Measurements from ENCODE around the gene ZNF26. TPM values are rescaled to one million over a fixed set of nuclear protein-coding genes. Genes with fewer than 3 reads are reported as not detected.
A peak's percentile ranks its signal among the peaks of the same experiment; 100 is the strongest.
"Not testable (repeated sequence)": the region's sequence is repeated elsewhere in the genome, so short reads cannot be mapped to it uniquely, and the experiment has no call there.

The ZNF26 gene
- total and polyA plus RNA-seq, 2 of the 8 experiments (the other 6 are each of a cell fraction or from before 2014, with no cell fraction given), result 5.8 to 8.4 TPM

DNA sequence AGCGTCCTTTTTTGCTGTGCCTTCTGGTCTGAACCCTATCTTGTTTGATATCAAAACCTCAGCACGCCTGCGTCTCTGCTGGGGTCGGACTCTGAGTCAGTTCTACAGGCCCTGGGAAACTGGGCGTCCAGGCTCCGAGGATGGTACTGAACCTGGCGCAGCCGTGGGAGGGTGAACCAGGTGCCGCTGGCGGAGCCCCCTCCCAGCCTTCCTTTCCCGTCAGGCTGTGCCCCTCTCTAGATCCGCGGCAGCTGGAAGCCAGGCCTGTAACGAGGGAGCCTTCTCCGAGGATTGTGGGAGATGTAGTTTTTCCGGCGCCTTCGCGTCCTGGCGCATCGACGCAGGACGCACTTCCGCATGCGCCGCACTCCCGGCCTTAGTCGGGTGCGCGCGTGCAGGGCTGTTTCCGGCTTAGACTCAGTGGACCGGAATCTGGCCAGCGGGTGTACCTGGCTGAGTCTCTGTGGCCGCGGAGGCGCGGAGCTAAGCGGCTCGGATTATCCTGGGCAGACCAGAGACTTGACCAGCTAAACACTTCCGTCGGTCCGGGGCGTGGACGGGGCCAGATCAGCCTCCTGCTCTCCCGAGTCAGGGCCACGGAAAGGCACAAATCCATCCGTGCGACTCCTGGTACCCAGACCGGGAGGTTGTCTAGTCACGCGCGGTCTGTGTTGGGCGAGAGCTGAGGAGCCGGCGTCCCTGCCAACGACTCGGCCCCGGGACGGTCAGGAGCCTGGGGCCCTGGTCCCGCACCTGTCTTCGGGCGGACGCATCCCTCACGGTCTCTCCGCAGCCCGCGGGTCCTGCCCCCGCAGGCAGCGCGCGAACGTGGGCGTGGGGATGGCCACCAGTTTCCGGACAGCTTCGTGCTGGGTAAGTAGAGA lies at the start of gene ZNF26 (continued):
- peak; percentile 89 to 98 for TF ChIP-seq SIN3A (conservative IDR thresholded peaks at IDR 0.05 in 1 of 2, IDR thresholded peaks at IDR 0.05 in 1 of 2; ENCODE audit: low read depth in 1 of 2, low read length in 2 of 2)
- TF ChIP-seq KDM5A (IDR thresholded peaks at IDR 0.05; ENCODE audit: low read length), result no peak
- TF ChIP-seq CBX5 (IDR thresholded peaks at IDR 0.05; ENCODE audit: low read depth, low read length), result no peak

DNA sequence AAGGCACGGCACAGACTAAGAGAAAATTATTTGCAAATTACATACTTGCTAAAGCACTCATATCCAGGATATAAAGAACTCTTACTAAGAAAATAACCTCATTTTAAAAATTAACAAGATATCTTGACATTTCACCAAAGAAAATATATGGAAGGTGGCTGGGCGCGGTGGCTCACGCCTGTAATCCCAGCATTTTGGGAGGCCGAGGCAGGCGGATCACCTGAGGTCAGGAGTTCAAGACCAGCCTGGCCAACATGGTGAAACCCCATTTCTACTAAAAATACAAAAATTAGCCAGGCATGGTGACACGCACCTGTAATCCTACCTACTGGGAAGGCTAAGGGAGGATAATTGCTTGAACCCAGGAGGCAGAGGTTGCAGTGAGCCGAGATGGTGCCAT lies 49.2 kb upstream of the ZNF26 start:
- H3K79me1 ChIP-seq (ENCODE audit: low read depth, low read length); H2BK20ac ChIP-seq (ENCODE audit: low read length); H4K5ac ChIP-seq (ENCODE audit: insufficient read length, low read depth, low read length); H3K27me3 ChIP-seq (replicated peaks in 1 of 4; ENCODE audit: control insufficient read depth in 3 of 4, extremely low read depth in 1 of 4, insufficient read depth in 3 of 4, low read length in 3 of 4); DNase-seq (ENCODE audit: low read depth in 1 of 2, low spot score in 2 of 2); H3K56ac ChIP-seq (replicated peaks; ENCODE audit: insufficient read length, low read depth, low read length); H2BK120ac ChIP-seq (replicated peaks; ENCODE audit: low read depth, low read length); H3K4me3 ChIP-seq (ENCODE audit: extremely low read depth in 1 of 4, insufficient read depth in 2 of 4, low read depth in 3 of 4, low read length in 4 of 4); H2BK15ac ChIP-seq (ENCODE audit: low read length); H3K23me2 ChIP-seq (ENCODE audit: low read depth, low read length); H4K8ac ChIP-seq (ENCODE audit: extremely low read depth, insufficient read depth, low read length); H3K18ac ChIP-seq (ENCODE audit: extremely low read depth, low read length); H3K79me2 ChIP-seq (ENCODE audit: control insufficient read depth in 1 of 2, insufficient read depth in 2 of 2, low read length in 2 of 2); H3K4ac ChIP-seq (replicated peaks; ENCODE audit: insufficient read length, low read depth, low read length); H3K4me2 ChIP-seq (ENCODE audit: insufficient read depth in 1 of 2, low read depth in 2 of 2, low read length in 2 of 2); CTCF ChIA-PET (ENCODE audit: partially characterized antibody); H2BK5ac ChIP-seq (ENCODE audit: low read depth, low read length); POLR2A ChIA-PET (ENCODE audit: partially characterized antibody); H2BK12ac ChIP-seq (ENCODE audit: low read depth, low read length); H3K14ac ChIP-seq (ENCODE audit: insufficient read length); H2AFZ ChIP-seq (ENCODE audit: low read length); FAIRE-seq; H3K9ac ChIP-seq (replicated peaks in 1 of 4; ENCODE audit: extremely low read depth in 1 of 4, low read depth in 3 of 4, low read length in 3 of 4); H3K23ac ChIP-seq (ENCODE audit: insufficient read length); H3K4me1 ChIP-seq (replicated peaks in 1 of 4; ENCODE audit: control insufficient read depth in 3 of 4, insufficient read depth in 4 of 4, low read length in 3 of 4); H4K20me1 ChIP-seq (replicated peaks in 1 of 2; ENCODE audit: control insufficient read depth in 1 of 2, insufficient read depth in 2 of 2, low read length in 2 of 2); H2AK5ac ChIP-seq (ENCODE audit: low read depth, low read length); H3K27ac ChIP-seq (ENCODE audit: low read depth, low read length); H4K91ac ChIP-seq (replicated peaks; ENCODE audit: insufficient read length, low read length): not testable (repeated sequence)
- H3K36me3 ChIP-seq (ENCODE audit: control insufficient read depth in 2 of 4, insufficient read depth in 4 of 4, low read length in 3 of 4), result peaks cover 0 to 19% (median 9%) of the 10 kb centered on the region in 4 experiments; a peak in 6 of 8 replicates
- 89% methylated on average over 8 of the region's 8 CpGs; no CpG with 5 or more reads in 1 of the 2 experiments for WGBS, 2 experiments (ENCODE audit: extremely low coverage in 1 of 2, insufficient coverage in 1 of 2, insufficient read length in 1 of 2, insufficient replicate concordance in 2 of 2, low coverage in 1 of 2, low lambda C conversion rate in 2 of 2, missing lambda C conversion rate in 1 of 2)
- peaks cover 42 to 61% of the 10 kb centered on the region in 2 experiments for H3K9me3 ChIP-seq (ENCODE audit: insufficient read depth in 2 of 2, low read depth in 1 of 2, low read length in 1 of 2)

Measured in H1 (cell line).